GM19397 (cell line): Measurements from ENCODE around the gene PCDHGB6.
A peak's percentile ranks its signal among the peaks of the same experiment; 100 is the strongest.
"Not testable (repeated sequence)": the region's sequence is repeated elsewhere in the genome, so short reads cannot be mapped to it uniquely, and the experiment has no call there.

Experiments
- ATAC-seq: cut with Tn5 transposase; IDR thresholded peaks from one replicate; pipeline ENCODE4 v1.9.1; 2021; ENCODE audit warnings: mild to moderate bottlenecking, moderate library complexity; ENCODE audit not compliant: unreplicated experiment

PCDHGB6 gene

GRCh38 chr5:141417494-141418172 is 9.8 kb downstream of the PCDHGB6 start, which contains the start of gene PCDHGB7:
PCDHGB7 (plus strand) TSS chr5:141417677; CDS start chr5:141417860, 183 bp downstream.
- ATAC-seq, result peak; percentile 83

GRCh38 chr5:141419074-141419880 is 11.5 kb downstream of the PCDHGB6 start:
- ATAC-seq, result no peak

GRCh38 chr5:141420855-141421488 is 13.2 kb downstream of the PCDHGB6 start, which contains the start of gene PCDHGA11:
PCDHGA11 (plus strand) TSS chr5:141421051; CDS start chr5:141421228, 177 bp downstream.
- ATAC-seq, result no peak

GRCh38 chr5:141421489-141421855 is 13.7 kb downstream of the PCDHGB6 start:
- ATAC-seq, result no peak

- ATAC-seq, result no peak
These were observed 15.0 kb downstream of the PCDHGB6 start for GRCh38 chr5:141422742-141423291.

GRCh38 chr5:141427783-141428426 is 20.1 kb downstream of the PCDHGB6 start:
- no peak for ATAC-seq

GRCh38 chr5:141430332-141431113 is 22.7 kb downstream of the PCDHGB6 start, which contains the start of gene PCDHGA12:
PCDHGA12 (plus strand) TSS chr5:141430507; CDS start chr5:141430760, 253 bp downstream.
- ATAC-seq, result no peak

- ATAC-seq, result no peak
These were observed 23.5 kb downstream of the PCDHGB6 start for GRCh38 chr5:141431286-141431685.

GRCh38 chr5:141432308-141432707 is 24.5 kb downstream of the PCDHGB6 start:
- not testable (repeated sequence) for ATAC-seq

- not testable (repeated sequence) for ATAC-seq
These were observed 24.9 kb downstream of the PCDHGB6 start for GRCh38 chr5:141432726-141433125.

GRCh38 chr5:141434006-141434405 is 26.2 kb downstream of the PCDHGB6 start:
- no peak for ATAC-seq

- no peak for ATAC-seq
These were observed 29.4 kb downstream of the PCDHGB6 start for GRCh38 chr5:141437221-141437620.

GRCh38 chr5:141439411-141440141 is 31.8 kb downstream of the PCDHGB6 start:
- no peak for ATAC-seq

GRCh38 chr5:141440341-141440740 is 32.5 kb downstream of the PCDHGB6 start:
- ATAC-seq, result no peak

- no peak for ATAC-seq
These were observed 33.9 kb downstream of the PCDHGB6 start for GRCh38 chr5:141441571-141442170.
